GM12892 (cell line): ENCODE results near the gene DLG2.

Source experiments
- DNase-seq: peaks from one replicate; pipeline ENCODE4 v3.0.0; 2011; ENCODE audit not compliant: insufficient read length
- FAIRE-seq: peaks from 2 replicates; lab custom pipeline; 2011; peaks lifted over from hg19 to GRCh38; lab: Jason Lieb, UNC
- POLR2A ChIP-seq: IDR thresholded peaks from 2 replicates; pipeline ENCODE4 v1.6.1; 2011; ENCODE audit warnings: low read depth, low read length, control low read depth
- POLR2AphosphoS5 ChIP-seq: IDR thresholded peaks from 2 replicates; pipeline ENCODE4 v1.6.1; 2011; ENCODE audit warnings: low read depth, low read length, control low read depth
- TAF1 ChIP-seq: IDR thresholded peaks from 2 replicates; pipeline ENCODE4 v1.6.1; 2011; ENCODE audit warnings: low read depth, mild to moderate bottlenecking, control low read depth, low read length, borderline replicate concordance

Gene DLG2

DNA sequence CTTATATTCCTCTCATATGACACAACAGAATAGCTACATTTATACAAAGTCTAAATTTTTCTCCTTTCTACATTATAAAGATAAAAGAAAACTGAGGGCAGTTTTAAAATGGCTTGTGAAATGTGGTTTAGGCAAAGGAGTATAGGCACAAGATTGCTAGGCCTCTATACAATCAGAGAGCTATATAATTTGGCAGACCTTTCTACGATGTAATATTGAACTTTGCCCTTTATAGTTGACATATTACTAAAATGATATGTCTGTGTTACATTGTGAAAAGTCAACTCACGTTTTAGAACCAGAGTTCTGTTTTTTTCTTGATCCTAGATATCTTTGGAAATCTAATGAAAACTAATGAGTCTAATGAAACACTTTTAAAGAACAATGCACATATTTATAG, 430.2 kb downstream of the DLG2 start:
- no peak for TF ChIP-seq POLR2AphosphoS5
- no peak for TF ChIP-seq POLR2A
- TF ChIP-seq TAF1: no peak
- no peak for FAIRE-seq
- no peak for DNase-seq

DNA sequence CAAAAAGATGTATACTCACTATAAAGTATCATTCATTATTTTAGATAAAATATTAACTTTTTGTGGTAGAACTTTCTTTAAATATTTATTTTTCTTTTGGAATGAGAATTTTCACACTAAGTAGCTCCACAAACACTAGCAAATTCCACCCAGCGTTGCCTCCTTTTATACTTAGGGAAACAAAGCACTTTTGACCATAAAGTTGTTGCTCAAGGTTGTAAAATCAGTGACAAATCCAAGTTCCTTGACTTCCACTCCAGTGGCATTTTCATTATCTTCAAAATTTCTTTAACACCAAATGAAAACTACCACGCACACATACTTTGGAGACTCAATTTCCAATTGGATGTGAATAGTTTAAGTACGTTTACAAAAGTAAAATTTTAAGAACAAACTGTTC, 431.2 kb downstream of the DLG2 start:
- no peak for TF ChIP-seq POLR2A
- TF ChIP-seq TAF1: no peak
- TF ChIP-seq POLR2AphosphoS5: no peak
- FAIRE-seq: no peak
- no peak for DNase-seq

DNA sequence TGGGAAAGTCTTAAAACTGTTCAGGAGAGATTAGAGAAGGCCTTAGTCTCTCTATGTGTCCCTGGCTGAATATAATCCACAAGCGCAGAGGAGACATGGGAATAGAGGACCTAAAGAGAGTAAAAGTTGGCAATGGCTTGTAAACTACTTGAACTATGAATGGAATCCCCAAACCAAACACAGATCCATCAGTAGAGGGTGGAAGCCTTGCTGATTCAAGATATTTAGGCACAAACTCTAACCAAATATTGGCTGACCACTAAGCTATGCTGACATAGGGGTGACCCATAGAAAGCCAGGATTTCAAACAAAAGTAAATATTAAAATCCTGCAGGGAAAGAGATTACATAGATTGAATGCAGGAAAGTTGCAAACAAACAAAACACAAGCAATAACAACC, 439.2 kb downstream of the DLG2 start:
- no peak for TF ChIP-seq POLR2A
- TF ChIP-seq POLR2AphosphoS5: no peak
- no peak for TF ChIP-seq TAF1
- FAIRE-seq (no peak), DNase-seq (no peak)

DNA sequence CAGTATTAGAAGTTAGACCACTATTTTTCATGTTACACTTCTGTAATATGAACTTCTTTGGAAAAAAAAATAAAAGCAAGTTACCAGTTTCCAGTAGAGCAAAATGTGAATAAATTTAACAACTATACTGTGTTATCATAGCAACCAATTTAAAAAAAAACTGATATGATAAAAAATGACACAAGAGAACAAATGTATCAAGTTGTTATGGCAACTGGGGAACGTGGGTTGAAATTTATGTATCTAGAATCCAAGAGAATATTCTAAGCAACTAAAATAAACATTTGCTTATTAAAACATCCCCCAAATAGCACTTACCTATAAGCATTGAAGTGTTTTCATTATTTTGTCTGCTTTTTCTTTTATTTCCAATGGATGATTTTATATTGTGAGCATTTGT, 442.4 kb downstream of the DLG2 start:
- TF ChIP-seq TAF1: no peak
- TF ChIP-seq POLR2A: no peak
- no peak for TF ChIP-seq POLR2AphosphoS5
- no peak for FAIRE-seq
- no peak for DNase-seq

DNA sequence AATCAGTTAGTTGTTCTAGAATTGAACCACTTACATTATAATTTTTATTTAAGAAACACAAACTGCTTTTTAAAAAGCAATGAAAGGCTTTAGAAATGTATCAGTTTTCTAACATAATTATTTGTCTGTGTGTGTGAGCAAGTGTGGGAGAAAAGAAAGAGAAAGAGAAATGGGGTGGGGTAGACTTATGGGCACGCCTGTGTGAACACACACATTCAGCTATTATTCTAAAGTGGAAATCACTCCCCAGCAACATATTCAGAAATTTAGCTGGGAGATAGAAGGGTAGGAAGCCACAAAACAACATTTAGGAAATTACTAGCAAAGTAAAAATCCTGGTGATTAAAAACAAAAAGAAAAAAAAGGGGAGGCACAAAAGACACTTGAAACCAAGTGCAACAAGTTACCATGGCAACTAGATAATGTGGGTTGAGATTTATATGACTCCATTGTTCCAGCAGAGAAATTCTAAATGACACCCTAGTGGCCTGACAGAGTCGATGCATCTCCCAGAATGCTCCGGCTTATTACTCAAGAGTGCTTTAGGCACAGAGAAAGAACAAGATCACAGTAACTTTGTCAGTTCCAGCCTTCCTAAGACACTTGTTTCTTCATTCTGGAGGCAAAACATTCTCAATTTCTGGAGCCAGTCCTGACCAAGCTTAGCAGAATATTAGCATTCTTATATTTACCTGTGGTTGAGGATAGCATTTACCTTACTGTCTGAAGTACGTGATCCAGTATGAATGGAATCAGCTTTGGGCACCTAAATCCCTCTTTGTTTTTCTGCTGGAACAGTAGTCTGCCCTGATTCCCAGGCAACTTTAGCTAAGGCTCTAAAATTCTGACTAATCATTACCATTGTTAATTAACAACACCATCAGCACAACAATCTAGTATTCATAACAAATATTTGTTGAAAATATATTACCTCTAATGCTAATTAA, 444.4 kb downstream of the DLG2 start:
- no peak for FAIRE-seq
- TF ChIP-seq TAF1 (no peak), POLR2AphosphoS5 (no peak), POLR2A (no peak)
- no peak for DNase-seq

DNA sequence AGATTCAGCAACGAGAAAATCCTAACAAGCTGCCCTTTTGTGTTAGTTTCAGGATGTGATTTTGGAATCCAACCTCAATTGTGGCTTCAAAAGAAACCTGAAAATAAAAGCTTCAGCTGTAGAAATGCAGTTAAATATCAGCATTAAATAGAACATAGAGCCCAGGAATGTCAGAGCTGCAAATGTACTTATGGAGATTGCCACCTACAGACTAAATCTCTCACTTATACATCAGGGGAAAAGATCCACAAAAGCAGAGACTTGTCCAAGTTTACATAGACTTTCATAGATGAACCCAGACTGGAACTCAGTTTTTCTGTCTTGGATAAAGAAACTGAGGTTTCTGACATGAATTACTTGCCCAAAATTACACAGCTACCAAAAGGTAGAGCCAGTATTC, 446.6 kb downstream of the DLG2 start:
- no peak for FAIRE-seq
- no peak for DNase-seq
- TF ChIP-seq POLR2AphosphoS5 (no peak), POLR2A (no peak), TAF1 (no peak)

DNA sequence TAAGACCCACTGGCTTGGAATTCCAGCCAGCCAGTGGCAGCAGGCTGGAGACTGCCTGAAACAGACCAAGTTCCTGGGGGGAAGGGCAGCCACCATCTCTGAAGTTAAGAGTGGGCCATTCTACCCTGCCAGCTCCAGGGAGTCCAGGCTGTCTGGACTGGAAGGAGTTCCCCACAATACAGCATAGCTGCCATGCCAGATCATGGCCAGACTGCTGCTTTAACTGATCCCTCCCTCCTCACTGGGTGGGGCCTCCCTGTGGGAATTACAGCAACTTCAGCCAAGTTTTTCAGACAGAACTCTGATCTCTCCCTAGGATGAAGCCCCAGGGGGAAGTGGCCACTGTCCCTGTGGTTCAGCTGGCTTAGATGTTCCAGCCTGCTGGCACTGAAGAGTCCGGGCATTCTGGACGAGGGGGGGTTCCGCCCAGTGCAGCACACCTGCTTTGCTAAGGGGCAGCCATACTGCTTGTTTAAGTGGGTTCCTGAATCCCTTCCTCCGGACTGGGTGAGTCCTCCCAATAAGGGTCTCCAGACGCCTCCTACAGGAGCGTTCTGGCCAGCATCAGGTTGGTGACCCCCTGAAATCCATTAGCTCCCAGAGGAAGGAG, 455.4 kb downstream of the DLG2 start:
- DNase-seq (no peak), FAIRE-seq (no peak)
- TF ChIP-seq TAF1 (no peak), POLR2AphosphoS5 (no peak), POLR2A (no peak)

DNA sequence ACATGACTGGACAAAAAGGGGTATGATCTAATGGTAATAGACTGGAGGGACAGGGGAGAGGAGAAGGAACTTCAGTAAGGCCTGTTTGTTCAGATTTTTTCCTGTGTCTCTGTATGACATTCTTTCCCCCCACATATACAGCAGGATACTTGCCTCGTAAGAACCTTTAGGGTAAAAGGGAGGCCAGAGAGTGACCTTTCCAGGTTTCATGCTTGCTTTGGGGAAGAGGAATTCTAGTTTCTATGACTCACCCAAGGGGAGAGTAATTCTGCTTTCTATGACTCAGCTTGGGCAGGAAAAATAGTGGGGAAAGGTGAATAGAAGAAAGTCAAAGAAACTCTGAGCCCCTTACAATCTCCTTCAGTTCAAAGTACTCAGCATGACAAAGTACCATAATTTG, 457.0 kb downstream of the DLG2 start:
- TF ChIP-seq POLR2AphosphoS5: no peak
- TF ChIP-seq POLR2A: no peak
- TF ChIP-seq TAF1: no peak
- DNase-seq (no peak), FAIRE-seq (no peak)

DNA sequence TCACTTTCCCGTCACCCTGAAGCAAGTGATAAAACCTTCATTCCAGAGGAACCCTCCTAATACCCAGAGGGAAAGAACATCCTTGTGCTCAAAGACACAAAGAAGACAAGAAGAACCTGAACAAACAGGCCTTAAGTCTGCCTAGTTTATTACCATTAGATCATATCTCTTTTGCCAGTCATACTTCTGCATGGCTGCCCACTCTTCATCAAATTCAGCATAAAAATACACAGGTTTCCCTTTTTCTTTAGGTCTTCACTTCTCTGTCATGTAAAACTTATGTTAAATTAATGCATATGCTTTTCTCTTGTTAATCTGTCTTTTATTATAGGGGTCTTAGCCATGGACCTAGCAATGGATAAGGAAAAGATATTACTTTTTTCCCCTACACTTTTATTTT, 459.7 kb downstream of the DLG2 start:
- DNase-seq (no peak), FAIRE-seq (no peak)
- no peak for TF ChIP-seq POLR2A

DNA sequence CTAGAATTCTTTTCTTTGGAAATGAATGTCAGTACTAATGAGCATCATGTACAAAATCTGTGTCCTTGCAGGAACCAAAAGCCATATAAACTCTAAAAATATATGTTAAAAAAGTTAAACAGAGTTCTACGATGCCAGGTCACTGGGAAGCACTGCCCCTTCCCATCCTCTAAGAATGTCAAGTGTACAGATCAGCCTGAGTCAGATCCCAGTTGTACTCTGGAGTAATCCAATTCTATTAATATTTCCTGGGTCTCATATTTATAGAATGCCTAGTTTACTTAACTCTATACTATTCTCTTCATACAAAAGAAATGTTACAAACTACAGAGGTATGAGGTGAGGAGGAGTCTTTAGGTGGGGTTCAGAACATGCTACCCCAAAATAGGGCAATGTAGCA, 460.1 kb downstream of the DLG2 start:
- FAIRE-seq: no peak
- no peak for DNase-seq
- TF ChIP-seq POLR2AphosphoS5 (no peak), TAF1 (no peak), POLR2A (no peak)

DNA sequence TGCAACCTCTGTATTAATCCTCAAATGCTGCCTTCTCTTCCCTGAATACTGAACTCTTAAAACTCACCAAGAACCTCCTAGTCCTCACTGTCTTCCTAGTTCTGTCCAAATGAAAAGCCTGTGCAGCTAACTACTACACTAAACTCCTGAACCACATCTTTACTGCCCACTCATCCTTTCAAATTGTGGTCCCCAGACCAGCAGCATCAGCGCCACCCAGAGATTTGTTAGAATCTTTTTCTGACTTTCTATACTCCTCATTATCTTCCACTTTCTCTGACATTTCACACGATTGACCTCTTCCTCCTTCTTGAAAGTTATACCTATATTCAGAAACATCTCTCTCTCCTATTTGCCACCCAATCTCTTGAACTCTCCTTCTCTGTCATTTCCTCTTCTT, 461.3 kb downstream of the DLG2 start:
- no peak for FAIRE-seq

DNA sequence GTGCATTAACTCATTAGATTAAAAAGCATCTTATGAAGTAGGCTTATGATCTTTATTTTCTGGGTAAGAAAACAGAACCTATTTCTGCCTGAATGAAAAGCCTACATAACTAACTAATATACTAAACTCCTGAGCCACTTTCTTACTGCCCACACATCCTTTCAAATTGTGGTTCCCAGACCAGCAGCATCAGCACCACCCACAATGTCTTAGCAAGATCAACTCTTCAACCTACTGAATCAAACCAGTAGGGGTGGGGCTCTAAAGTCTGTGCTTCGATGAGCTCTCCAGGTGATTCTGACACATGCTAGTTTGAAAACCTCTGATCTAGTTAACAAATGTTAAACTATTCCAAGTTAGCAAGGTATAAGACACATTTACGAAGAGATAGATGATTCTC, 462.4 kb downstream of the DLG2 start:
- TF ChIP-seq POLR2AphosphoS5 (no peak), POLR2A (no peak), TAF1 (no peak)
- FAIRE-seq: no peak
- DNase-seq: no peak

More for the DNA sequence above, 461.3 kb downstream of the DLG2 start:
- no peak for TF ChIP-seq POLR2A
- no peak for TF ChIP-seq TAF1
- no peak for TF ChIP-seq POLR2AphosphoS5
- no peak for DNase-seq
